Measurements from ENCODE around the gene CNTNAP5. TPM values are rescaled to one million over a fixed set of nuclear protein-coding genes. Genes with fewer than 3 reads are reported as not detected.

Gene CNTNAP5
- total RNA-seq, 1 donor from 2014 or later = not detected

- DNase-seq (ENCODE audit: extremely low spot score, unreplicated experiment) = no peak
- Mint-ChIP-seq H3K27me3 (ENCODE audit: unreplicated experiment) (no peaks in the 10 kb centered on the region), H3K9me3 (ENCODE audit: unreplicated experiment) (peaks cover 30% of the 10 kb centered on the region), H3K4me1 (ENCODE audit: unreplicated experiment) (no peaks in the 10 kb centered on the region), H3K36me3 (ENCODE audit: unreplicated experiment) (no peaks in the 10 kb centered on the region), H3K27ac (ENCODE audit: unreplicated experiment) (no peak overlapping the region), H3K4me3 (ENCODE audit: unreplicated experiment) (no peak overlapping the region)
- TF ChIP-seq CTCF (IDR thresholded peaks at IDR 0.05) = no peak
Measured at GRCh38 chr2:124920448-124920847, 895.4 kb downstream of the CNTNAP5 start.

- peaks cover 35% of the 10 kb centered on the region for H3K9me3 Mint-ChIP-seq (ENCODE audit: unreplicated experiment)
- H3K4me3 Mint-ChIP-seq (ENCODE audit: unreplicated experiment) = no peak overlapping the region
- no peak for DNase-seq (ENCODE audit: extremely low spot score, unreplicated experiment)
- TF ChIP-seq CTCF (IDR thresholded peaks at IDR 0.05) = no peak
- H3K4me1 Mint-ChIP-seq (ENCODE audit: unreplicated experiment) = no peaks in the 10 kb centered on the region
- no peaks in the 10 kb centered on the region for H3K36me3 Mint-ChIP-seq (ENCODE audit: unreplicated experiment)
- H3K27me3 Mint-ChIP-seq (ENCODE audit: unreplicated experiment) = no peaks in the 10 kb centered on the region
- no peak overlapping the region for H3K27ac Mint-ChIP-seq (ENCODE audit: unreplicated experiment)
Measured at GRCh38 chr2:124921191-124921590, 896.1 kb downstream of the CNTNAP5 start.

- Mint-ChIP-seq H3K36me3 (ENCODE audit: unreplicated experiment) (no peaks in the 10 kb centered on the region), H3K9me3 (ENCODE audit: unreplicated experiment) (peaks cover 40% of the 10 kb centered on the region), H3K27ac (ENCODE audit: unreplicated experiment) (no peak overlapping the region), H3K27me3 (ENCODE audit: unreplicated experiment) (no peaks in the 10 kb centered on the region), H3K4me3 (ENCODE audit: unreplicated experiment) (no peak overlapping the region), H3K4me1 (ENCODE audit: unreplicated experiment) (no peaks in the 10 kb centered on the region)
- no peak for DNase-seq (ENCODE audit: extremely low spot score, unreplicated experiment)
- no peak for TF ChIP-seq CTCF (IDR thresholded peaks at IDR 0.05)
Measured at GRCh38 chr2:124923097-124923496, 898.0 kb downstream of the CNTNAP5 start.

GRCh38 chr2:124933883-124934282 lies 908.8 kb downstream of the CNTNAP5 start:
- DNase-seq (ENCODE audit: extremely low spot score, unreplicated experiment) = no peak
- Mint-ChIP-seq H3K27ac (ENCODE audit: unreplicated experiment) (no peak overlapping the region), H3K36me3 (ENCODE audit: unreplicated experiment) (no peaks in the 10 kb centered on the region), H3K4me3 (ENCODE audit: unreplicated experiment) (no peak overlapping the region), H3K9me3 (ENCODE audit: unreplicated experiment) (peaks cover 42% of the 10 kb centered on the region), H3K4me1 (ENCODE audit: unreplicated experiment) (no peaks in the 10 kb centered on the region), H3K27me3 (ENCODE audit: unreplicated experiment) (no peaks in the 10 kb centered on the region)
- no peak for TF ChIP-seq CTCF (IDR thresholded peaks at IDR 0.05)

GRCh38 chr2:124953921-124954320 lies 928.8 kb downstream of the CNTNAP5 start:
- peaks cover 18% of the 10 kb centered on the region for H3K9me3 Mint-ChIP-seq (ENCODE audit: unreplicated experiment)
- no peaks in the 10 kb centered on the region for H3K27me3 Mint-ChIP-seq (ENCODE audit: unreplicated experiment)
- H3K36me3 Mint-ChIP-seq (ENCODE audit: unreplicated experiment) = no peaks in the 10 kb centered on the region
- no peak for TF ChIP-seq CTCF (IDR thresholded peaks at IDR 0.05)
- H3K4me3 Mint-ChIP-seq (ENCODE audit: unreplicated experiment) = no peak overlapping the region
- H3K27ac Mint-ChIP-seq (ENCODE audit: unreplicated experiment) = no peak overlapping the region
- no peak for DNase-seq (ENCODE audit: extremely low spot score, unreplicated experiment)
- H3K4me1 Mint-ChIP-seq (ENCODE audit: unreplicated experiment) = no peaks in the 10 kb centered on the region
